CD4-positive, alpha-beta T cell treated with Interleukin-15 for 1 hour (primary cell): ENCODE results near the gene ZSCAN21.
"Not testable (repeated sequence)": the region's sequence is repeated elsewhere in the genome, so short reads cannot be mapped to it uniquely, and the experiment has no call there.

Experiments used
- DNase-seq: peaks from one replicate; pipeline ENCODE4 v3.0.0-alpha.2; 2020

ZSCAN21 gene

DNA sequence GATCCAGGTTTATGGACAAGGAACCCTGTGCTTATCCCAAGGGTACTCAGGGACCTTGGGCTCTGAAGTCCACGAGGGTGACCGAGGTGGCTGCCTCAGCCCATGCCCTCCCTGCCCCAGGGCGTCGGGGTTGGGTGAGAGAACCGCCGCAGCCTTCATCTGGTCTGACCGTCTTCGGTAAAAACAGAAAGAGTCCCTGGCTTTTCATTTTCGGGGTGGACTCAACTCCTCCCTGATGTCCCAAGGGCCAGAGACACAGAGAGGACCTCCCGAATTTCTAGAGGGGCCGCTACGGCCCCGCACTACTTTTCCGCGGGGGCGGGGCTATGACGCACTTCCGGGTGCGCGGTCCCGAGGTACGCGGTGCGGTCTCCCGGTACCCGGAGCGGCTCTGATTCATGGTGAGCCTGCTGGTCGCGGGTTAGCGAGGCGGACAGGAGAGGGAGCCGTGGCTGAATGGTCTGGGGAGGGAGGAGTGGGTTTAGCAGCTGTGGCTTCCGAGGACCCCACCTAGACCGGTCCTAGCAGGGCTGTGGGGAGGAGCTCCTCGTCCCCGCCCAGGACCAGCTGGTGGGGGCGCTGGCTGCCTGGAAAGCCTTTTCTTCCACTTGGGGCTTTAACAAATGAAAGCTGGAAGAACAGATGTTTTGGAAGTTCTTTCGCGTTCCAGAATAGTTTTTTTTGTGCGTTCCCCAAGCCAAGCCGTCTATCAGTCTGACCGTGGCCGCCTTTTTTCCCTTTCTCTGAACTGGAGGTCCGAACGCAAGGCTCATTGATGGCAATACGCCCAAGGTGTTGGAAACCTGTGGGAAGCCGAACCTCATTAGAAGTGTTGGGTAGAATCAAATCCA is at the start of gene ZSCAN21:
TSS of gene ZSCAN21 (plus strand) at position 334 of the 851 bp plus-strand sequence. CDS start 7,233 bp downstream, outside the sequence.
- peak; percentile 84 for DNase-seq

DNA sequence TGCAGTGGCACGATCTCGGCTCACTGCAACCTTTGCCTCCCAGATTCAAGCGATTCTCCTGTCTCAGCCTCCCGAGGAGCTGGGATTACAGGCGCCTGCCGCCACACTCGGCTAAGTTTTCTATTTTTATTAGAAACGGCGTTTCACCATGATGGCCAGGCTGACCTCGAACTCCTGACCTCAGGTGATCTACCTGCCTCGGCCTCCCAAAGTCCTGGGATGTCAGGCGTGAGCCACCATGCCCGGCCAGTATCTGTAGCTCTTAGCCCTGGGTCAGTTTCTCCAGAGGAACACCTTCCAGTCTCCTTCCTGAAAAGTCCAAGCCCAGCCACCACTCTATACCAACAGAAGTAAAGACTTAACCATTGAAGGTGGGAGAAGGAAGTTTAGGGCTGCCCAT is 49.3 kb upstream of the ZSCAN21 start:
- no peak for DNase-seq

DNA sequence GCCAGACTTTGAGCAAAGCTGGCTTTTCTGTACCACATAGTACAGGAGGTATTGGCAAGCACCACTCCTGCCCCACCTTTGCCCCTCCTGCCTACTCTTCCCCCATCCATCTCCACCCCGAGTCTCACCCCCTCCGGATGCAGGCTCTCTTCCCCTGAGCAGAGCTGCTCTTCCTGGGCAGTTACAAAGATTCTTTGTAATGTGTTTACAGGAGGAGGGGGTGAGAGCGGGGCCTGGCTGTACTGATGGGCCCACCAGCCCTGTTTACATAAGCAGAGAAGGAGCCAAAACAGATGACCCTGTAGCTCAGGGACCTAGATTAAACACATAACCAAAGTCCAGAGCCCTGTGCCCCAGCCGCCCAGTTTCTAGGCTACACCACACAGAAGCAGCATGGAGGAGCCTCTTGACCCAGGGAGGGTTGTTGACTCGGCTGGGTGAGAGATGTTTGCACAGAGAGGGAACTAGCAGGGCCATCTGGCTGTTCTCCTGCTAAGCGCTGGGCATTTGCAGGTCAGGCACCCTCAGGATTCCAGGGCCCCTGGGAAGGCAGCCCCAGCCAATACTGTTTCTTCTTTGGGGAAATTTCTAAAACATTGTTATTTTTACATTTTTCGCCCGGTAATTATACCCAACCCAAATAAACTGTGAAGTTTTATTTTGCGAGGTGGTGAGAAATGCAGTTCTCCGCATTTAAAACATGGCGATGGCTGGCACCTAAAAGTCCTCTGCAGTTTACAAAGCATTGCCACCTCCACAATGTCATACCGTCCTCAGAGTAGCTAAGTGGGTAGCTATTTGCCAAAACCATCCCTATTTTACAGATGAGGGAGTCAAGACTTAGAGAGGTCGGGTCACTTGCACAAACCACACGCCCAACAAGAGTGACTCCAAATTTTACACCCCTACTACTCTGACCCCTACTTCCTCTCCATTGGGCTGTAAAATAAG is 45.6 kb upstream of the ZSCAN21 start:
- no peak for DNase-seq

DNA sequence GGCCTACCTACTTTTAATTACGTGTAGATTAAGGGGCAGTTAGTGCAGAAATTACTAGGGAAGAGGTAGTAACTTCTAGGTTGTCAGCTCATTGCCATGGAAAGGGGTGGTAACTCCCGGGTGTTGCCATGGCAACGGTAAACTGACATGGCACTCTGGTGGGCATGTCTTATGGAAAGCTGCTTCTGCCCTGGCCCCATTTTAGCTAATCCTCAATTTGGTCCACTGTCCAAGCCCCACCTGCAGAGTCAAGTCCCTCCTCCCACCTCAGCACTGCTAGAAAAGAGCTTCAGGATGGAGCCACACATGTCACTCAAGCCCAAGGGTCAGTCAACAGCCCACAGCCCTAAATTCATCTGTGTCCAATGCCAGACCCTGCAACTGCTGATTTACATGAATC is 41.7 kb upstream of the ZSCAN21 start:
- DNase-seq, result no peak

DNA sequence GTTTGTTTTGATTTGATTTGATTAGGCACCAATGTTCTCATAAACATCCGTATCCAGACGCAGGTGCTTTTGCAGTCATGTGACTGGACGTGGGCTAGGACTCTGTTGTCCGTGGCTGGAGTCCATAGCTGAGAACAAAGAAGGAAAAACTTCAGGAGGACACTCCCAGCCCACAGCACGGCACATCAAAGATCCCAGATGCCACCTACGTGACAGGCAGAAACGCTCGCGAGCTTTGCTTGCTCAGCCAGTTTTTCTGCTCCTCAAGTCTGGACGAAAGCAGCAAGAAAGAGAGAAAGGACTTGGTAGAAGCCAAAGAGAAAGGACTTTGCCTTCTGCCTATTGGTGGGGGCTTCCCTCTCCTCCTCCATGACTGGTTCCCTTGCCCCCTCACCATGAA is 41.0 kb upstream of the ZSCAN21 start:
- no peak for DNase-seq

DNA sequence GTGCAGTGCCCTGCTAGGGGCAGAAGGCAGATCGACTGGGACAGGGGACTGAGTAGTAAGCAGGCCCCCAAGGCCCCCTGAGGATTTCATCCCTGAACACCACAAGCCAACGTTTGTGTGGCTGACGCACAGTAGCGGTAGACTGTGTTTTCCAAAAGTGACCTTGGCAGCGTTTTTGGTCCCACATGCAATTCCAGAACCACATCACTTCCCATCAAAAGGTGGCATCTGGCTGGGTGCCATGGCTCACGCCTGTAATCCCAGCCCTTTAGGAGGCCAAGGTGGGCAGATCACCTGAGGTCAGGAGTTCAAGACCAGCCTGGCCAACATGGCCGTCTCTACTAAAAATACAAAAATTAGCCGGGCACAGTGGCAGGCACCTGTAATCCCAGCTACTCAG is 39.6 kb upstream of the ZSCAN21 start:
- DNase-seq, result not testable (repeated sequence)

DNA sequence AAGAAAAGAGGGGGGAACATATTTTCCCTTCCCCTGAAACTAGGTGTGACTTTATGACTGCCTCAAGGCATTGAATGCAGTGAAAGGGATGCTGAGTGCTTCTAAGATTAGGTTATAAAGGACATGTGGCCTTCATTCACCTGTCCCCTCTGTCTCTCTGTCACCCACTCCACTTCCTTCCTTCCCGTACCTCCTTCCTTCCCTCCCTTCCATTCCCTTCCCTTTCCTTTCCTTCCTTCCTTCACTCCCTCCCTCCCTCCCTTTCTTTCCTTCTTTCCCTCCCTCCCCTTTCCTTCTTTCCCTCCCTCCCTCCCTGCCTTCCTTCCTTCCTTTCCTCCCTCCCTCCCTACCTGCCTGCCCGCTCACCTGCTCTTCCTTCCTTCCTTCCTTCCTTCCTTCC is 38.7 kb upstream of the ZSCAN21 start:
- no peak for DNase-seq

DNA sequence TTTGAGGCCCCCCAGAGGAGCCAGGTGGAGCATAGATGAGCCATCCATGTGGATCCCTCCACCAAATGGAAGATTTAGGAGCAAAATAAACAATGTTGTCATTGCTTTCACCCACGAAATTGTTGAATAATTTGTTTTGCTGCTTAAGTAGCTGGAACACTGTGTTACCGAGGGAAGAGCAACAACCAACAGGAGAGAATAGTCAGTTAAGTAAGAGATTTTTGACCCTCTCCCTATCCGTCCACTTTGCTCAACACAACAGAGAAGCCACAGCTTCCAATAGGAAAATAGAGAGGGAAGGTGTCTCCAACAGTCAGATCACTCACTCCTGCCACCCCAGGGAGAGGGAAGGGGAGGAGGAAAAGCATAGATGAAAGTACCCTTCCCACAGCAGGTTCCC is 38.1 kb upstream of the ZSCAN21 start:
- DNase-seq, result no peak

DNA sequence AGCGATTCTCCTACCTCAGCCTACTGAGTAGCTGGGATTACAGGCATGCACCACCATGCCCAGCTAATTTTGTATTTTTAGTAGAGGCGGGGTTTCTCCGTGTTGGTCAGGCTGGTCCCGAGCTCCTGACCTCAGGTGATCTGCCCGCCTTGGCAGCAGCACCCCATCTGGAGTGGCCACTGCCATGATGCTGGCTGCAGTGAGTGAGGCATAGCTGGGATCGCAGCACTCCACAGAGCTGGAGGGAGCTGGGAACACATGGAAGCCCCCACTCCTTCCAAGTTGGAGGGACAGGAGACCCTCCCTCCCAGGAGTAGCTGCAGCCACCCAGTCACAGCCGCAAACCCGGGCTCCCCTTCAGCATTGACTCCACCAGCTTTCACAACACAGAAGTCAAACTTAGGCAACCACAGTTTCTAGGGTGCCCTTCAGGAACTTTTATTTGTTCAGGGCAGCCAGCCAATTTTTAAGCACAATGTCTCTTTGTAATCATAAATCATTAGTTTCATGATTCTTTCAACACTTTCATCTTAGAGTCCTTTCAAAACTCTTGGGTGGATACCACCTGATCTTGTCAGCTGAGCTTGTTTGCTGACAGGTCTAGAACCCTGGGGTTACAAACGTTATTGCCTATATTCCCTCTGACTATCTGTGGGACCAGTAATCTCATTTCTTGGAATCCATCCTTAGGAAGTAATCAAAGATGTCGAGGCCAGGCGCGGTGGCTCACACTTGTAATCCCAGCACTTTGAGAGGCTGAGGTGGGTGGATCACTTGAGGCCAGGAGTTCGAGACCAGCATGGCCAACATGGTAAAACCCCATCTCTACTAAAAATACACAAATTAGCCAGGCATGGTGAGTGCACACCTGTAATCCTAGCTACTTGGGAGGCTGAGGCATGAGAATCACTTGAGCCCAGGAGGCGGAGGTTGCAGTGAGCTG is 36.9 kb upstream of the ZSCAN21 start:
- not testable (repeated sequence) for DNase-seq

DNA sequence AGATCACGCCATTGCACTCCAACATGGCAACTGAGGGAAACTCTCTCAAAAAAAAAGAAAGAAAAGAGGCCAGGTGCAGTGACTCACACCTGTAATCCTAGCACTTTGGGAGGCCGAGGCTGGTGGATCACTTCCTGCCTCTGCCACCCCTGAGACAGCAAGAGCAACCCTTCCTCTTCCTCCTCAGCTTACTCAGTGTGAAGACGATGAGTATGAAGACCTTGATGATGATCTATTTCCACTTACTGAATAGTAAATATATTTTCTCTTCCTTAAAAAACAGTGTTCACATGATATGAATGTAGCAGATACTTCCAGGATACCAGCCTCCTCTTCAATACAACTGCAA is 36.3 kb upstream of the ZSCAN21 start:
- DNase-seq, result no peak

DNA sequence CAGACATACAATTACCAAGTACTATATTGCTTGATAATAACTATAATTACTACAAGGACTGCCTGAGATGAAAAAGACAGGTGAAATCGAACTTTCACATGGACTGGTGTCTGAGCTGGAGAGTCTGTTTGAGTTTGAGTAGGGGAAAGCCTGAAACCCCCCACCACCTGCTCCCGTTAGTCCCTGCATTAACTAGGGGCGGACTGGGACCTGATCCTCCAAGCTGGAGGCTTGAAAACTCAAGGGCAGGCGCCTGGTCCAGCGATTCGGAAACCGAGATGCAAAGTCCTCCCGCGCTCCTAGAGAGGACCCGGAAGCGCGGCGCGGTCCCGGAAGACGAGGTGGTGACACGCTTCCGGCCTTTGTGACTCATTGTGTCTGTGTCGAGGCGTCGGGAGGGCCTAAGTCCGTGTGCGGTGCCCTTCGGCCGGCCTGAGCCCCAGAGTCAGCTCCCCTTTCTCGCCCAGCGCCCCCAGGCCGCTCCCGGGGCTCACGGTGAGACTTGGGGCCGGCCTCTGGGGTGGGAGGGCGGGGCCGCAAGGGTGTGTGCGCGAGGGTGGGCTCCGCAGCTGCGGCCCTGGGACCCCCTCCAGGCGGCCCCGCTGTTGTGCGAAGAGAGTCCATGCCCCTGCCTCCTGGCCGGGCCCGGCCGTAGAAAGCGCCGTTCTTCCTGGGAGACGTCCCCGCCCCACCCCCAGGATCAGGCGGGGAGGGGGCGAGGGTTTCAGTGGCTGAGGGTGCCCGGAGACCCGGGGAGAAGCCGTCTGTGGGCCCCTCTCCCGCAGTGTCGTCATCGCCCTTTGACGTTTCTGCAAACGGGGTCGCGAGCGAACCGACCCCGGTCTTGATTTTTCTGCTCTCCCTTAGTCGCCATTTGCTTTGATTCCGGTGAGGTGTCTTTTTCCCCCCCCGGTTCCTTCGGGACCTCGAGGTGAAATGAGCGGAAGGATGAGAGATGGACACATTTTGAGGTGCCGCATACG is 34.1 kb upstream of the ZSCAN21 start, which contains the start of gene ZKSCAN1:
TSS of gene ZKSCAN1 (plus strand) at position 365 of the 983 bp plus-strand sequence. CDS start 7,911 bp downstream, outside the sequence.
- DNase-seq, result peak; percentile 90

DNA sequence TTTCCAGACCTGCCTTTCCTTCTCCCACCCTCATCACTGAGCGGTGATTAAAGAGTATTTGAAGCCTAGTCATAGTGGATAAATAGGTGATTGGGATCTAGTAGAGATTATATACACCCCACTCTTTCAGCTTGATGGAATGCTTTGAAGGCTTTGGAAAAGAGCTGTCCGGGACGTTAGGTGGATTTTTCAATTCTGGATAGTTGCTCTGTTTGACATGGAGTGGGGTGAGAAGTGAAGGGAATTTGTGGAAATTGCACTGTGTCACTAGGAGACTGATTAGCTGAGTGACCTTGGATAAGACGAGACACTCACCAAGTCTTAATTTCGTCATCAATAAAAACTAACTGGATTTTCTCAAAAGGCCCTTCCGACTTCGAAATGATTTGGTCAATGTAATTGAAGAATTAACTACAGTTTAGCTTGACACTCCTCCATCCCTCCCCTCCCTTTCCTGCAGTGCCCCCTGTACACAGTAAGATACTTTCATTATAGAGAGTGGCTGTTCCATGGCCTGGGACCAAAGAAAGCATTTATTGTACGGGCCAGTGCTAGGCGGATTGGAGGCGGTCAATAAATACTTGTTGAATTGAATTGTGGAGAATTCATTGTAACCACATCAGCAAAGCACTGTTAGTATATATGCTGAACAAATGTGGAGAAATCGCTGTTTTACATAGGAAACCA is 33.2 kb upstream of the ZSCAN21 start:
- DNase-seq, result no peak

DNA sequence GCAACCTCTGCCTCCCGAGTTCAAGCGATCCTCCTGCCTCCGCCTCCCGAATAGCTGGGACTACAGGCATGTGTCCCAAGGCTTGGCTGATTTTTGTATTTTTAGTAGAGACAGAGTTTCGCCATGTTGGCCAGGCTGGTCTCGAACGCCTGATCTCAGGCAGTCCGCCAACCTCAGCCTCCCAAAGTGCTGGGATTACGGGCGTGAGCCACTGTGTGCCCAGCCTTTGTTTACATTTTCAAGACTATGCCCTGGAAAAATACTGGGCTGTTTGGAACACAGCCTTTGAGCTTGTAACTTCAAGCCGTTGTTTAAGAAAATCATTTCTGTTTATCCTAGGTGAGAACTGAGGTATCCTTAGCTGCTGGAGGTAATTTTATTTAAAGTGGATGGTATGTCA is 32.3 kb upstream of the ZSCAN21 start:
- no peak for DNase-seq

DNA sequence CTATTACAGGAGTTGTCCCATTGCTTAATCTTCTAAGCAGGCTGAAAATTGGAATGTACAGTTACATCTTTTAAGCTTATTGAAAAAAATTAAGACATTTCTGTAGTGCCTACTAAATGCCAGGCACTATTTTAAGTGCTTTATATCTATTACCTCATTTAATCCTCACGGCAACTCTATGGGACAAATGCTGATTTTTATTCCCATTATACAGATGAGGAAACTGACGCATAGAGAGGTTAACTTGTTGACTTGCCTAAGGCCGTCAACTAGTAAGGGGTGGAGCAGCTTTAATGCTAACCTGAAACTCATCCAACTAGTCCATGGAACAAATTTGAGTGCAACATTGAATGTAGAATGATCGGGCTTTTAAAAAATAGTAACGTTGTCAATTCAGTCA is 31.7 kb upstream of the ZSCAN21 start:
- no peak for DNase-seq

DNA sequence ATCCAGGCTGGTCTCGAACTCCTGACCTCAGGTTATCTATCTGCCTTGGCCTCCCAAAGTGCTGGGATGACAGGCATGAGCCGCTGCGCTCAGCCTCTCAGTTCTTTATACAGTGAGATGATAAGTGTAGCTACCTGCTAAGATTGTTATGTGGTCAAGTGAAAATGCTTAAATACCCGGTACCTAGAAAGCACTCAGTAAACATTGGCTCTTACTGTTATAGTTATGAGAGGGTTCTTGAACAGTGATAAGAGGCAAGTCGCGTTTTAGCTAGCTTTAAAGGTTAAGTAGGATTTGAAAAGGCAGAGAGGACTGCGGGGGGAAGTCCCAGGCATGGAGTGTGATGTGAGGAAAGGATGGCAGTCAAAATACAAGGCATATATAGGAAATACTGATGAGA is 29.7 kb upstream of the ZSCAN21 start:
- DNase-seq, result no peak

DNA sequence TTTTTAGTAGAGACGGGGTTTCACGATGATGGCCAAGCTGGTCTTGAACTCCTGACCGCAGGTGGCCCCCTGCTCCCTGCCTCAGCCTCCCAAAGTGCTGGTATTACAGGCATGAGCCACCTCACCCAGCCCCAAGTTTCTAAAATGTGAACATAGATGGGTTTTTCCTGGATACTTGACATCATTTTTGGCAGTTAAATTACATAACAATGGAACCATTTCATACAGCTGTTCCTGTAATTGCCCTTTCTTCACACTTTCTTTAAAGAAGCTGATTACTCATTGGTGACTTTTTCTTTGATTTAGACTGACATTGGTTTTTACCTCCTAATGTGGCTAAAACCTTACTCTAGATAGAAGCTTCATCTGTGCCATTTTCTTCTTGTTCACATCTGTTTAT is 28.3 kb upstream of the ZSCAN21 start:
- no peak for DNase-seq

DNA sequence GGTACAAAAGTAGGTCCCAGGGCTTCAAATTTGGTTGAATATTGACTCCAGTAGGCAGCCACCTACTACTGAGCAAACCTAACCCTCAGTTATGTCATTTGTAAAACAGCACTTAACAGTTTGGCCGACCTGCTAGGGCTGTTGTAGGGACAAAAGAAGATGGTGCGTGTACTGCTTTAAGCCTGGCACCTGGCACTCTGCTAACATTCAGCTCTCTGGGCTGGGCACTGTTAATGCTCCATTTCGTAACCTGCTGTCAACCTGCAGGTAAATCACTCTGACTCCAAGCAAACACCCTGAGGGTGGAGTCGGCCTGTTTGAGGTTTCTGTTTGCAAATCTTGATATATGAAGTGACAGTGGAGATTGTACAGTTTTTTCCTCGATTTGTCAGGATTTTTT is 27.0 kb upstream of the ZSCAN21 start:
- DNase-seq, result no peak

DNA sequence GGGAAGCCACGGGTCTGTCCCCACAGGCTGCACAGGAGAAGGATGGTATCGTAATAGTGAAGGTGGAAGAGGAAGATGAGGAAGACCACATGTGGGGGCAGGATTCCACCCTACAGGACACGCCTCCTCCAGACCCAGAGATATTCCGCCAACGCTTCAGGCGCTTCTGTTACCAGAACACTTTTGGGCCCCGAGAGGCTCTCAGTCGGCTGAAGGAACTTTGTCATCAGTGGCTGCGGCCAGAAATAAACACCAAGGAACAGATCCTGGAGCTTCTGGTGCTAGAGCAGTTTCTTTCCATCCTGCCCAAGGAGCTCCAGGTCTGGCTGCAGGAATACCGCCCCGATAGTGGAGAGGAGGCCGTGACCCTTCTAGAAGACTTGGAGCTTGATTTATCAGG is 26.0 kb upstream of the ZSCAN21 start:
- DNase-seq, result no peak

DNA sequence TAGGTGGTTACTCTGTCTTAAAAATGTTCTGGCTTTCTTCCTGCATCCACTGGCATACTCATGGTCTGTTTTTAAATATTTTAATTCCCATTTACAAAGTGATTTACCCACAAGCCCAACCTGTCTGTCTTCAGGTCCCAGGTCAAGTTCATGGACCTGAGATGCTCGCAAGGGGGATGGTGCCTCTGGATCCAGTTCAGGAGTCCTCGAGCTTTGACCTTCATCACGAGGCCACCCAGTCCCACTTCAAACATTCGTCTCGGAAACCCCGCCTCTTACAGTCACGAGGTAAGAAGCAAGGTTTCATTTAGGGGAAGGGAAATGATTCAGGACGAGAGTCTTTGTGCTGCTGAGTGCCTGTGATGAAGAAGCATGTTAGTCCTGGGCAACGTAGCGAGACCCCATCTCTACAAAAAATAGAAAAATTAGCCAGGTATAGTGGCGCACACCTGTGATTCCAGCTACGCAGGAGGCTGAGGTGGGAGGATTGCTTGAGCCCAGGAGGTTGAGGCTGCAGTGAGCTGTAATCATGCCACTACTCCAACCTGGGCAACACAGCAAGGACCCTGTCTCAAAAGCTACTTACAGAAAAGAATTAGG is 25.5 kb upstream of the ZSCAN21 start:
- no peak for DNase-seq

DNA sequence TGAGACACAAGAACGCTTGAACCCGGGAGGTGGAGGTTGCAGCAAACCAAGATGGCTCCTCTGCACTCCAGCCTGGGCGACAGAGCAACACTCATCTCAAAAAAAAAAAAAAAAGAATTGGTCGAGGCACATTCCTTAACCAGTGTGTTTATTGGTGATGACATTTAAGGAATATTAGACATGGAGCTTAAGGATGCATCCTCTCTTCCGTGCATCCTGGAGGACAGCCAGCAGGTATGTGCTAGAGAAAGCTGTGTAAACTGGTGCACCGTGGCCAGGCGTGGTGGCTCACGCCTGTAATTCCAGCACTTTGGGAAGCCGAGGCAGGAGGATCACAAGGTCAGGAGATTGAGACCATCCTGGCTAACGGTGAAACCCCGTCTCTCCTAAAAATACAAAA is 22.4 kb upstream of the ZSCAN21 start:
- DNase-seq, result no peak
